Endothelial cell of umbilical vein (primary cell): ENCODE measurements around the gene SCGB1A1. TPM values are rescaled to one million over a fixed set of nuclear protein-coding genes. Genes with fewer than 3 reads are reported as not detected.

Experiments
- BruUV-seq: library from RNA; stranded (reverse); fragments of 400-500 nt; replicated peaks from 2 replicates; lab custom pipeline; 2021; lab: Mats Ljungman, UMichigan
- CTCF ChIA-PET: fragments of 300-600, 350-600 bp; sonication (Branson Sonifier 250); formaldehyde crosslinking; loops from one replicate; lab custom pipeline; 2021; ENCODE audit warnings: antibody characterized with exemption, inconsistent platforms; lab: Charles Lee
- POLR2A ChIA-PET: fragments of 300-600, 350-600 bp; sonication (Branson Sonifier 250); formaldehyde crosslinking; loops from one replicate; lab custom pipeline; 2021; ENCODE audit warnings: antibody characterized with exemption, inconsistent platforms; lab: Charles Lee
- DNase-seq: peaks from one replicate; pipeline ENCODE4 v3.0.0-alpha.2; 2011; ENCODE audit warnings: low read depth, low spot score
- FAIRE-seq: peaks from 2 replicates; lab custom pipeline; 2011; peaks lifted over from hg19 to GRCh38; lab: Jason Lieb, UNC
- H2AFZ ChIP-seq: 2 replicates; pipeline ENCODE4 v1.6.0; 2012; ENCODE audit warnings: low read depth, low read length, control low read depth, inconsistent platforms
- H3K27ac ChIP-seq: 2 replicates; pipeline ENCODE4 v1.5.1; 2011; ENCODE audit warnings: low read depth, mild to moderate bottlenecking, control low read depth, low read length, moderate library complexity; ENCODE audit not compliant: insufficient read depth
- H3K27me3 ChIP-seq, 2 experiments: 2 replicates each; pipeline versions ENCODE4 v1.6.0 to v1.6.1; 2011; ENCODE audit warnings: low read length in 2 of 2, mixed read lengths in 1 of 2; ENCODE audit not compliant: control insufficient read depth in 2 of 2, insufficient read depth in 2 of 2
- H3K36me3 ChIP-seq, 2 experiments: 2 replicates in 1 of 2; 3 replicates in 1 of 2; pipeline ENCODE4 v1.5.1; 2011; ENCODE audit warnings: low read length in 2 of 2, mild to moderate bottlenecking in 1 of 2, moderate library complexity in 1 of 2; ENCODE audit not compliant: control insufficient read depth in 2 of 2, insufficient read depth in 2 of 2; ENCODE audit errors: extremely low read depth in 1 of 2
- H3K4me1 ChIP-seq: 3 replicates; pipeline ENCODE4 v1.5.1; 2011; ENCODE audit warnings: mild to moderate bottlenecking, low read length; ENCODE audit not compliant: control insufficient read depth, insufficient read depth; ENCODE audit errors: extremely low read depth
- H3K4me2 ChIP-seq: 2 replicates; pipeline ENCODE4 v1.6.1; 2011; ENCODE audit warnings: low read length, control low read depth, mixed read lengths; ENCODE audit not compliant: insufficient read depth
- H3K4me3 ChIP-seq, 3 experiments: fragments of 200-600 bp in 1 of 3; sonication (generic), shearing (Covaris generic) in 1 of 3; replicated peaks in 1 of 3; 2 replicates each; pipeline ENCODE4 v1.5.1; 2011 to 2016; ENCODE audit warnings: control low read depth in 3 of 3, low read length in 3 of 3, mild to moderate bottlenecking in 2 of 3, inconsistent platforms in 1 of 3, low read depth in 1 of 3, moderate library complexity in 1 of 3; ENCODE audit not compliant: insufficient read depth in 1 of 3
- H3K79me2 ChIP-seq: 2 replicates; pipeline ENCODE4 v1.6.0; 2012; ENCODE audit warnings: low read length, inconsistent platforms; ENCODE audit not compliant: control insufficient read depth, insufficient read depth
- H3K9ac ChIP-seq: replicated peaks from 2 replicates; pipeline ENCODE3; 2011; ENCODE audit warnings: low read length, control low read depth; ENCODE audit not compliant: insufficient read depth; ENCODE audit errors: extremely low read depth
- H3K9me1 ChIP-seq: replicated peaks from 3 replicates; pipeline ENCODE4 v1.6.0; 2011; ENCODE audit warnings: mild to moderate bottlenecking, low read length; ENCODE audit not compliant: control insufficient read depth, insufficient read depth; ENCODE audit errors: extremely low read depth
- H3K9me3 ChIP-seq: replicated peaks from 2 replicates; pipeline ENCODE4 v1.5.1; 2012; ENCODE audit warnings: low read length, inconsistent platforms; ENCODE audit not compliant: control insufficient read depth, insufficient read depth
- H4K20me1 ChIP-seq: replicated peaks from 2 replicates; pipeline ENCODE3; 2011; ENCODE audit warnings: mild to moderate bottlenecking, low read length; ENCODE audit not compliant: control insufficient read depth, insufficient read depth; ENCODE audit errors: extremely low read depth
- EZH2 ChIP-seq: IDR thresholded peaks from 2 replicates; pipeline ENCODE4 v1.6.1; 2012; ENCODE audit warnings: borderline replicate concordance, low read depth, mild to moderate bottlenecking, moderate library complexity, low read length, inconsistent platforms; ENCODE audit not compliant: severe bottlenecking
- FOS ChIP-seq: IDR thresholded peaks from 2 replicates; pipeline ENCODE4 v1.6.1; 2011; ENCODE audit warnings: mild to moderate bottlenecking, low read length, moderate library complexity, borderline replicate concordance; ENCODE audit not compliant: insufficient read depth
- GATA2 ChIP-seq: IDR thresholded peaks from 2 replicates; pipeline ENCODE4 v1.7.0; 2011; ENCODE audit warnings: low read depth, mild to moderate bottlenecking, moderate library complexity, mixed read lengths, low read length; ENCODE audit not compliant: insufficient read length, insufficient read depth
- JUN ChIP-seq: IDR thresholded peaks from 2 replicates; pipeline ENCODE4 v1.6.1; 2011; ENCODE audit warnings: borderline replicate concordance, low read depth; ENCODE audit not compliant: insufficient read length, insufficient read depth
- MYC ChIP-seq: IDR thresholded peaks from one replicate; pipeline ENCODE4 v1.6.1; 2011; ENCODE audit warnings: mild to moderate bottlenecking, low read depth, low read length
- POLR2A ChIP-seq: IDR thresholded peaks from 2 replicates; pipeline ENCODE4 v1.6.1; 2012; ENCODE audit warnings: low read depth, mild to moderate bottlenecking, control low read depth, low read length
- POLR2AphosphoS5 ChIP-seq: IDR thresholded peaks from 2 replicates; pipeline ENCODE4 v1.6.1; 2012; ENCODE audit warnings: low read depth, mild to moderate bottlenecking, control low read depth, low read length, moderate library complexity; ENCODE audit not compliant: insufficient read depth
- dilution Hi-C: fragments of 300-500 bp; cut with MboI; formaldehyde crosslinking; loops from one replicate; pipeline ENCODE4 v1.15.0; 2019; ENCODE audit warnings: low sequenced_read_pairs; ENCODE audit not compliant: extremely low pct_ligation_motif_present
- intact Hi-C: fragments of 100-400 bp; cut with micrococcal nuclease; formaldehyde crosslinking; loops from one replicate; pipeline ENCODE4 v1.10.0; 2022
- polyA plus RNA-seq, 4 experiments: library from polyadenylated mRNA; depleted of rRNA in 3 of 4; stranded (reverse) in 3 of 4; unstranded in 1 of 4; fragments of >200 nt; gene quantifications; 2 replicates each; pipeline versions ENCODE4 v1.2.1 to v1.2.3, GENCODE V29; 2011 to 2012; ENCODE audit warnings: missing spikeins in 1 of 4
- total RNA-seq: library from RNA; stranded (reverse); gene quantifications from 2 replicates; pipeline ENCODE4 v1.2.3, GENCODE V29; 2021
- TF ChIP-seq, protein P1 (sequence below), 2 donors: IDR thresholded peaks; 1 replicate in 1 of 2; 2 replicates in 1 of 2; pipeline ENCODE4 v1.5.1; 2011; ENCODE audit warnings: low read length in 2 of 2, mild to moderate bottlenecking in 2 of 2, moderate library complexity in 2 of 2, control low read depth in 1 of 2, inconsistent platforms in 1 of 2, low read depth in 1 of 2; ENCODE audit not compliant: insufficient read depth in 1 of 2; ENCODE audit errors: extremely low read depth in 1 of 2
- TF ChIP-seq, protein P2 (sequence below): IDR thresholded peaks from 2 replicates; pipeline ENCODE4 v1.6.1; 2011; ENCODE audit not compliant: insufficient read depth, insufficient read length

Gene SCGB1A1
- total and polyA plus RNA-seq, 2 donors (not counting 3 experiments of a cell fraction or from before 2014, with no cell fraction given): not detected

DNA sequence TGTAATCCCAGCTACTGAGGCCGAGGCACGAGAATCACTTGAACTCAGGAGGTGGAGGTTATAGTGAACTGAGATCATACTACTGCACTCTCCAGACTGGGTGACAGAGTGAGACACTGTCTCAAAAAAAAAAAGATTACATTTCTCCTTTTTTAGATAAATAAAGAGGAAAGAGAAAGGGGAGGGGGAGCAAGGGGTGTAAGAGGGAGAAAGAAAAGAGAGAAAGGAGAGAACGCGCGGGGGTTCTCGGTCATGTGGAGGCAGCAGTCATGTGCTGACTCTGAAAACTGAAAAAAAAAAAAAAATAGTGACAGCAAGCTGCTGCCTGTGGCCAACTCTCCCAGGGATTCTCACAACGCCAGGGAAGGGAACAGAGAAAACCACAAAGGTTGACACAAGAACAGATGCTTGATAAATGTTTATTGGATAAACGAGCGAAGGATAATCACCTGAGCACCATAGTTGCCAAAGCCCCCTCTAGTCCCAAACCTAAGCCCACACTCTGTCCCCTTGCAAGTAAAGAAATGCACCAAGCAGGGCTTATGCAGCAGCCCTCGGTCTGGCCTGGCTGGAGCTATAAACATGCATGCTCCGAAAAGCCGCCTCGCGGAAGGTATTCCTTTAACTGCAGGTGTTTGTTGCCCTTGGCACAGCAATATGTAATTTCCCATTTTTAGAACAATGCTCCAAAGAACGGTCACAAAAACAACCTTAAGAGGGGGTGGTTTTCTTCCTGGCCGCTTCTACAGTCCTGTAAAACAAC is 14.5 kb downstream of the SCGB1A1 start:
- Histone ChIP-seq H3K9me3 (no peaks in the 10 kb centered on the region), H3K36me3 (no peaks in the 10 kb centered on the region), H2AFZ (no peak overlapping the region), H3K9ac (no peak overlapping the region), H3K4me3 (no peak overlapping the region), H3K79me2 (no peaks in the 10 kb centered on the region), H4K20me1 (no peaks in the 10 kb centered on the region), H3K4me2 (no peak overlapping the region), H3K9me1 (no peaks in the 10 kb centered on the region), H3K27me3 (no peaks in the 10 kb centered on the region), H3K27ac (no peak overlapping the region), H3K4me1 (no peaks in the 10 kb centered on the region)
- intact Hi-C loops: no loop called here
- dilution Hi-C loops: no loop called here
- TF ChIP-seq, protein P1, sequence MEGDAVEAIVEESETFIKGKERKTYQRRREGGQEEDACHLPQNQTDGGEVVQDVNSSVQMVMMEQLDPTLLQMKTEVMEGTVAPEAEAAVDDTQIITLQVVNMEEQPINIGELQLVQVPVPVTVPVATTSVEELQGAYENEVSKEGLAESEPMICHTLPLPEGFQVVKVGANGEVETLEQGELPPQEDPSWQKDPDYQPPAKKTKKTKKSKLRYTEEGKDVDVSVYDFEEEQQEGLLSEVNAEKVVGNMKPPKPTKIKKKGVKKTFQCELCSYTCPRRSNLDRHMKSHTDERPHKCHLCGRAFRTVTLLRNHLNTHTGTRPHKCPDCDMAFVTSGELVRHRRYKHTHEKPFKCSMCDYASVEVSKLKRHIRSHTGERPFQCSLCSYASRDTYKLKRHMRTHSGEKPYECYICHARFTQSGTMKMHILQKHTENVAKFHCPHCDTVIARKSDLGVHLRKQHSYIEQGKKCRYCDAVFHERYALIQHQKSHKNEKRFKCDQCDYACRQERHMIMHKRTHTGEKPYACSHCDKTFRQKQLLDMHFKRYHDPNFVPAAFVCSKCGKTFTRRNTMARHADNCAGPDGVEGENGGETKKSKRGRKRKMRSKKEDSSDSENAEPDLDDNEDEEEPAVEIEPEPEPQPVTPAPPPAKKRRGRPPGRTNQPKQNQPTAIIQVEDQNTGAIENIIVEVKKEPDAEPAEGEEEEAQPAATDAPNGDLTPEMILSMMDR (IDR thresholded peaks at IDR 0.05; ENCODE audit: extremely low read depth in 1 of 2, insufficient read depth in 1 of 2, low read depth in 1 of 2, low read length in 2 of 2): no peak
- no peak for TF ChIP-seq GATA2
- POLR2A ChIA-PET: no interaction called here
- FAIRE-seq (no peak), DNase-seq (peak; percentile 66)
- BruUV-seq: no TSS peak
- CTCF ChIA-PET: interaction anchor here (5.5 to 5.8 kb wide), 2 partner anchors 9 to 110 kb away, joined by 28 to 37 read pairs; no protein-coding TSS in a partner anchor

DNA sequence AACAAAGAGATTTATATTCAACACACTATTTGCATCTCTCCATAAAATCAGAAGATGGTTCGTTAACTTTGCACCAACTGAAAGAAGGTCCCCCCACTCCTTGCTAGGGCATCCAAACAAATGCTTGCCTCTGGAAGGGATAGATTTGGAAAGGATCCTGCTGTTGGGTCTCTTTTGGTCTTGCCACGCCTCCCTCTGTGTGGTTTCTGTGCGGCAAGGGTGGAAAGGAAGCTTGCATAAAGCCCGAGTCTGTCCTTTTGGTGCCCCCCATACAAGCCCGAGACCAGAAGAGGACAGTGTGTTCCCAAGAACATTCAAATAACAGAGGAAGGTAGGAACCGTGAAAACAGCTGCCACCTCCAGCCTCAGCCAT is 15.1 kb downstream of the SCGB1A1 start:
- Histone ChIP-seq H2AFZ (no peak overlapping the region), H4K20me1 (no peaks in the 10 kb centered on the region), H3K9me1 (no peaks in the 10 kb centered on the region), H3K27ac (no peak overlapping the region), H3K4me2 (no peak overlapping the region), H3K4me1 (no peaks in the 10 kb centered on the region), H3K79me2 (no peaks in the 10 kb centered on the region), H3K9ac (no peak overlapping the region), H3K9me3 (no peaks in the 10 kb centered on the region), H3K4me3 (no peak overlapping the region), H3K36me3 (no peaks in the 10 kb centered on the region), H3K27me3 (no peaks in the 10 kb centered on the region)
- intact Hi-C loops (no loop called here), dilution Hi-C loops (no loop called here)
- no peak for DNase-seq
- TF ChIP-seq GATA2 (no peak), EZH2 (no peak), JUN (no peak), POLR2A (no peak), FOS (no peak), POLR2AphosphoS5 (no peak), MYC (no peak)
- TF ChIP-seq, protein P2, sequence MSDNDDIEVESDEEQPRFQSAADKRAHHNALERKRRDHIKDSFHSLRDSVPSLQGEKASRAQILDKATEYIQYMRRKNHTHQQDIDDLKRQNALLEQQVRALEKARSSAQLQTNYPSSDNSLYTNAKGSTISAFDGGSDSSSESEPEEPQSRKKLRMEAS: no peak
- TF ChIP-seq, protein P1 (IDR thresholded peaks at IDR 0.05; ENCODE audit: extremely low read depth in 1 of 2, insufficient read depth in 1 of 2, low read depth in 1 of 2, low read length in 2 of 2): no peak
- FAIRE-seq: no peak
- CTCF ChIA-PET: interaction anchor here (5.5 to 5.8 kb wide), 2 partner anchors 9 to 109 kb away, joined by 28 to 37 read pairs; no protein-coding TSS in a partner anchor
- POLR2A ChIA-PET: no interaction called here
- no TSS peak for BruUV-seq
